ENCODE measurements around the gene TMEM130. TPM values are rescaled to one million over a fixed set of nuclear protein-coding genes. Genes with fewer than 3 reads are reported as not detected.

The TMEM130 gene
- total and polyA plus RNA-seq, 4 donors, result not detected

DNA sequence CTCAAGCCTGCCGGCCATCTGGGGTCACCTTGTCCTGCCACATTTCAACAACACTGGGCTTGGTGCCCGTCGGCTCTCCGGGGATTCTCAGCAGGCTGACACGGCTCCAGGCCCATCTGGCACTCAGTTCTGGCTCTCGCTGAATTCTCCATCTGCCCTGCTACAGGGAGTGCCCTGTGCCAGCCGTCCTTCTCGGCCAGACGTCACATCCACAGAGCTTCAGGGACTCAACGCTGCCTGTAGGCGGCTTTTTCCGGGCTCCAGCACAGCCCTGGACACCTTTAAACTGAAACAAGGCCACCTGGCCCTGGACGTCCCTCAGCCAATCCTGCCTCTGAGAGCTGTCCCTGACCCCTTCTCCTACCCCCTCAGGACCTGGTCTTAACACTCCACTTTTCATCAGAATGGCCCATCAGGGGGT is 43.0 kb downstream of the TMEM130 start:
- Histone ChIP-seq H3K27me3 (ENCODE audit: control insufficient read depth in 4 of 4, insufficient read depth in 4 of 4, low read length in 3 of 4) (no peaks in the 10 kb centered on the region), H3K9ac (ENCODE audit: low read depth in 1 of 2, low read length in 2 of 2) (no peak overlapping the region), H3K27ac (ENCODE audit: low read depth in 1 of 2, low read length in 2 of 2) (no peak overlapping the region), H3K36me3 (ENCODE audit: control insufficient read depth in 4 of 4, insufficient read depth in 3 of 4, low read depth in 1 of 4, low read length in 3 of 4) (no peaks in the 10 kb centered on the region), H3K4me1 (ENCODE audit: control insufficient read depth in 4 of 4, insufficient read depth in 4 of 4, low read length in 3 of 4) (no peaks in the 10 kb centered on the region), H3K4me3 (ENCODE audit: low read depth in 1 of 3, low read length in 3 of 3) (no peak overlapping the region), H3K9me3 (ENCODE audit: control insufficient read depth in 4 of 4, low read length in 3 of 4) (no peaks in the 10 kb centered on the region)
- 22% methylated on average over 13 of the region's 13 CpGs for WGBS
- no peak for DNase-seq (ENCODE audit: low spot score)
- TF ChIP-seq NR2F2 (IDR thresholded peaks at IDR 0.05) (no peak), FOXA1 (IDR thresholded peaks at IDR 0.05) (no peak), HNF4A (conservative IDR thresholded peaks at IDR 0.05) (no peak), RXRA (IDR thresholded peaks at IDR 0.05) (no peak), JUND (IDR thresholded peaks at IDR 0.05) (no peak), EGR1 (IDR thresholded peaks at IDR 0.05; ENCODE audit: low read depth in 2 of 2) (no peak), RAD21 (IDR thresholded peaks at IDR 0.05) (no peak), TAF1 (conservative IDR thresholded peaks at IDR 0.05) (no peak), SP1 (IDR thresholded peaks at IDR 0.05) (no peak), FOXA2 (IDR thresholded peaks at IDR 0.05) (no peak), GABPA (IDR thresholded peaks at IDR 0.05 in 1 of 2, conservative IDR thresholded peaks at IDR 0.05 in 1 of 2) (no peak), YY1 (IDR thresholded peaks at IDR 0.05) (no peak)
- TF ChIP-seq, protein P1, sequence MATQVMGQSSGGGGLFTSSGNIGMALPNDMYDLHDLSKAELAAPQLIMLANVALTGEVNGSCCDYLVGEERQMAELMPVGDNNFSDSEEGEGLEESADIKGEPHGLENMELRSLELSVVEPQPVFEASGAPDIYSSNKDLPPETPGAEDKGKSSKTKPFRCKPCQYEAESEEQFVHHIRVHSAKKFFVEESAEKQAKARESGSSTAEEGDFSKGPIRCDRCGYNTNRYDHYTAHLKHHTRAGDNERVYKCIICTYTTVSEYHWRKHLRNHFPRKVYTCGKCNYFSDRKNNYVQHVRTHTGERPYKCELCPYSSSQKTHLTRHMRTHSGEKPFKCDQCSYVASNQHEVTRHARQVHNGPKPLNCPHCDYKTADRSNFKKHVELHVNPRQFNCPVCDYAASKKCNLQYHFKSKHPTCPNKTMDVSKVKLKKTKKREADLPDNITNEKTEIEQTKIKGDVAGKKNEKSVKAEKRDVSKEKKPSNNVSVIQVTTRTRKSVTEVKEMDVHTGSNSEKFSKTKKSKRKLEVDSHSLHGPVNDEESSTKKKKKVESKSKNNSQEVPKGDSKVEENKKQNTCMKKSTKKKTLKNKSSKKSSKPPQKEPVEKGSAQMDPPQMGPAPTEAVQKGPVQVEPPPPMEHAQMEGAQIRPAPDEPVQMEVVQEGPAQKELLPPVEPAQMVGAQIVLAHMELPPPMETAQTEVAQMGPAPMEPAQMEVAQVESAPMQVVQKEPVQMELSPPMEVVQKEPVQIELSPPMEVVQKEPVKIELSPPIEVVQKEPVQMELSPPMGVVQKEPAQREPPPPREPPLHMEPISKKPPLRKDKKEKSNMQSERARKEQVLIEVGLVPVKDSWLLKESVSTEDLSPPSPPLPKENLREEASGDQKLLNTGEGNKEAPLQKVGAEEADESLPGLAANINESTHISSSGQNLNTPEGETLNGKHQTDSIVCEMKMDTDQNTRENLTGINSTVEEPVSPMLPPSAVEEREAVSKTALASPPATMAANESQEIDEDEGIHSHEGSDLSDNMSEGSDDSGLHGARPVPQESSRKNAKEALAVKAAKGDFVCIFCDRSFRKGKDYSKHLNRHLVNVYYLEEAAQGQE (IDR thresholded peaks at IDR 0.05), result no peak
- TF ChIP-seq, protein P2, sequence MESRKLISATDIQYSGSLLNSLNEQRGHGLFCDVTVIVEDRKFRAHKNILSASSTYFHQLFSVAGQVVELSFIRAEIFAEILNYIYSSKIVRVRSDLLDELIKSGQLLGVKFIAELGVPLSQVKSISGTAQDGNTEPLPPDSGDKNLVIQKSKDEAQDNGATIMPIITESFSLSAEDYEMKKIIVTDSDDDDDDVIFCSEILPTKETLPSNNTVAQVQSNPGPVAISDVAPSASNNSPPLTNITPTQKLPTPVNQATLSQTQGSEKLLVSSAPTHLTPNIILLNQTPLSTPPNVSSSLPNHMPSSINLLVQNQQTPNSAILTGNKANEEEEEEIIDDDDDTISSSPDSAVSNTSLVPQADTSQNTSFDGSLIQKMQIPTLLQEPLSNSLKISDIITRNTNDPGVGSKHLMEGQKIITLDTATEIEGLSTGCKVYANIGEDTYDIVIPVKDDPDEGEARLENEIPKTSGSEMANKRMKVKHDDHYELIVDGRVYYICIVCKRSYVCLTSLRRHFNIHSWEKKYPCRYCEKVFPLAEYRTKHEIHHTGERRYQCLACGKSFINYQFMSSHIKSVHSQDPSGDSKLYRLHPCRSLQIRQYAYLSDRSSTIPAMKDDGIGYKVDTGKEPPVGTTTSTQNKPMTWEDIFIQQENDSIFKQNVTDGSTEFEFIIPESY (IDR thresholded peaks at IDR 0.05), result no peak
- TF ChIP-seq, protein P3, sequence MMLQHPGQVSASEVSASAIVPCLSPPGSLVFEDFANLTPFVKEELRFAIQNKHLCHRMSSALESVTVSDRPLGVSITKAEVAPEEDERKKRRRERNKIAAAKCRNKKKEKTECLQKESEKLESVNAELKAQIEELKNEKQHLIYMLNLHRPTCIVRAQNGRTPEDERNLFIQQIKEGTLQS (IDR thresholded peaks at IDR 0.05), result no peak
- TF ChIP-seq, protein P4, sequence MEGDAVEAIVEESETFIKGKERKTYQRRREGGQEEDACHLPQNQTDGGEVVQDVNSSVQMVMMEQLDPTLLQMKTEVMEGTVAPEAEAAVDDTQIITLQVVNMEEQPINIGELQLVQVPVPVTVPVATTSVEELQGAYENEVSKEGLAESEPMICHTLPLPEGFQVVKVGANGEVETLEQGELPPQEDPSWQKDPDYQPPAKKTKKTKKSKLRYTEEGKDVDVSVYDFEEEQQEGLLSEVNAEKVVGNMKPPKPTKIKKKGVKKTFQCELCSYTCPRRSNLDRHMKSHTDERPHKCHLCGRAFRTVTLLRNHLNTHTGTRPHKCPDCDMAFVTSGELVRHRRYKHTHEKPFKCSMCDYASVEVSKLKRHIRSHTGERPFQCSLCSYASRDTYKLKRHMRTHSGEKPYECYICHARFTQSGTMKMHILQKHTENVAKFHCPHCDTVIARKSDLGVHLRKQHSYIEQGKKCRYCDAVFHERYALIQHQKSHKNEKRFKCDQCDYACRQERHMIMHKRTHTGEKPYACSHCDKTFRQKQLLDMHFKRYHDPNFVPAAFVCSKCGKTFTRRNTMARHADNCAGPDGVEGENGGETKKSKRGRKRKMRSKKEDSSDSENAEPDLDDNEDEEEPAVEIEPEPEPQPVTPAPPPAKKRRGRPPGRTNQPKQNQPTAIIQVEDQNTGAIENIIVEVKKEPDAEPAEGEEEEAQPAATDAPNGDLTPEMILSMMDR (IDR thresholded peaks at IDR 0.05; ENCODE audit: low read depth, low read length, missing input control), result no peak
- TF ChIP-seq, protein P5, sequence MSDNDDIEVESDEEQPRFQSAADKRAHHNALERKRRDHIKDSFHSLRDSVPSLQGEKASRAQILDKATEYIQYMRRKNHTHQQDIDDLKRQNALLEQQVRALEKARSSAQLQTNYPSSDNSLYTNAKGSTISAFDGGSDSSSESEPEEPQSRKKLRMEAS (IDR thresholded peaks at IDR 0.05), result no peak

All from liver (tissue), 9 donors.